GM10847 (cell line): ENCODE results near the gene PPFIA1.

ENCODE experiments used
- POLR2A ChIP-seq: IDR thresholded peaks from 2 replicates; pipeline ENCODE4 v1.6.1; 2011; ENCODE audit not compliant: insufficient read length; ENCODE audit errors: extremely low read depth

PPFIA1 gene

GRCh38 chr11:70378506-70379134, 108.1 kb downstream of the PPFIA1 start:
- TF ChIP-seq POLR2A = no peak

GRCh38 chr11:70381350-70381749, 110.9 kb downstream of the PPFIA1 start:
- TF ChIP-seq POLR2A = no peak

GRCh38 chr11:70381872-70382861, 111.7 kb downstream of the PPFIA1 start:
- no peak for TF ChIP-seq POLR2A

DNA sequence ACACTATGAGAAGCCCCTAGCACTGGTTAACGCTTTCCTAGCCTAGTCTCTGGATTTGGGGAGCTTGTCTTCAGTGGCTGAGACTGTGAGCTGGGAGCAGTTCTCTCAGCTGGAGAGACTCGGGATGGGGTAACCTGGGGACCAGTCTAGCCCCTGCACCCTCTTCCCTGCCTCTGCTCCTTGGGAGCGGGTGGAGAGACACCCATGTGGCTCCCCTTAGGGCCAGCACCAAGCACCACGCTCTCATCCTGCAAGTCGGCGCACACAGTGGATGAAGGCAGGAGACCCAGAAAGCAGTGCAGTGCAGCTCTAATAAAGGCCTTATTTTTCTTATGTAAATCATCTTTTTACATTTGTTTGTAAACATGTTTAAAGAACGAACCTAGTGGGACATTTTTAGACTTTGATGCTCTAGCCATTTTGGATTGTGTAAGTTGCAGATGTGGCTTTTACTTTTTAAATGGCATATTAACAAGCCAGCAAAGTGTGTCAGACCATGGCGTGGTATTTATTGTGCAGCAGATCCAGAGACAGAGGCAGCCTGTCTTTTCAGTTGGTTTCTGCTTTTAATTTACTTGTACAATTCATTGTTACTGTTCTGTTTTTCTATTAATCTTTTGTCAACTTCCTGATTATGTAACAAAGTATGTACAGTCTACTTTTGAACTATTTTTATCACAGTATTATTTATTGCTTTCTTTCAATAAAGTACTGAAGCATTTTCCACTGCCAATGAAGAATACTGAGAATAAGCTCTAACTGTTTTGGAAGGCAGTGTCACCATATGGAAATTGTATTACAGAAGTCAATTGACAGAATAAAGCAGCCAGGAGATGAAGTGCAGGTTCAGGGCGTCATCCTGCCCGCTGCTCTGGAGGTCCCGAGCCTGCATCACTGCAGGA, 113.4 kb downstream of the PPFIA1 start:
- no peak for TF ChIP-seq POLR2A

GRCh38 chr11:70384566-70385152, 114.2 kb downstream of the PPFIA1 start:
- TF ChIP-seq POLR2A = no peak

GRCh38 chr11:70387564-70387963, 117.1 kb downstream of the PPFIA1 start:
- no peak for TF ChIP-seq POLR2A

DNA sequence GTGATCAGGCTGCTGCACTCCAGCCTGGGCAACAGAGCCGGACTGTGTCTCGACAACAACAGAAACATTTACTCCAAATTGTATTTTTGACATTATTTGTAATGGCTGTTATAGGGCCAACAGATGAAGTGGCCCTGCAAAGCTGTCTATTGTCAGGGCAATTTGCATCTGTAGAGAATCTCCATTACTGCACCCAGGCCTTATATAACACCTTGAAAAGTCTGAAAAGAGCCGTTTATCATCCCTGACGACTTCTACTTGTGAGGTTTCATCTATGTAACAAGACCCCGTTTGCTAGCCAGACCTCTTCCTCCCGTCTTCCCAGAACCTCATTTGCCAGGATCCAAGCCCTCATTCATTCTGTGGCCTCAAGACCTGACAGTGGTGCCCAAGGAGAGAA, 118.7 kb downstream of the PPFIA1 start:
- TF ChIP-seq POLR2A = no peak

DNA sequence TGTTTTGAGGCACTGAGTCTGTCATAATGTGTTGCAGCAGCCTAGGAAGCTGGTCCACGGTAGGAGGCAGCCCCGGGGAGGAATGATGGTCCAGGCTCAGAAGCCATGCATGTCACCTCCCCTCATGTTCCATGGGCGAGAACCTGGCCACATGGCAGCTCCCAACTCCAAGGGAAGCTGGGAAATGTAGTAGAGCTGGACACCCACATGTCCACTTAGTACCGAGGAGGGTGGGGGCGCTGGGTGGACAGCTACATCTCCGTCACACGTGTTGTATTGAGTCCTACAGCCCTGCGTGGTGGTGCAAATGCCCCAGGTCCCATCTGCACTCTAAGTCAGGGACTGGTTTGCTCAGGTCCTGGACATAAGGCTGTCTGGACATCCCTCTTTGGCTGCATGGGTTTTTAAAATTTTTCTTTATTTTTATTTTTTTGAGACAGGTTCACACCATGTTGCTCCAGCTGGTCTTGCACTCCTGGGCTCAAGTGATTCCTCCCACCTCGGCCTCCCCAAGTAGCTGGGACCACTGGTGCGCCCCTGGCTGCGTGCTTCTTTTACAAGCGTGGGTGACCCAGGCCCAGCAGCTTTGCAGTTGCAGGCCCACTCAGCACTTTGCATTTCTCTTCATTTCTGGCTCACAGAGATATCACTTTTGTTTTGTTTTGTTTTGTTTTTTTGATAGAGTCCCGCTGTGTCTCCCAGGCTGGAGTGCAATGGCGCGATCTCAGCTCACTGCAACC, 123.9 kb downstream of the PPFIA1 start:
- no peak for TF ChIP-seq POLR2A

- no peak for TF ChIP-seq POLR2A
Observed at GRCh38 chr11:70397336-70397982, 127.0 kb downstream of the PPFIA1 start.

DNA sequence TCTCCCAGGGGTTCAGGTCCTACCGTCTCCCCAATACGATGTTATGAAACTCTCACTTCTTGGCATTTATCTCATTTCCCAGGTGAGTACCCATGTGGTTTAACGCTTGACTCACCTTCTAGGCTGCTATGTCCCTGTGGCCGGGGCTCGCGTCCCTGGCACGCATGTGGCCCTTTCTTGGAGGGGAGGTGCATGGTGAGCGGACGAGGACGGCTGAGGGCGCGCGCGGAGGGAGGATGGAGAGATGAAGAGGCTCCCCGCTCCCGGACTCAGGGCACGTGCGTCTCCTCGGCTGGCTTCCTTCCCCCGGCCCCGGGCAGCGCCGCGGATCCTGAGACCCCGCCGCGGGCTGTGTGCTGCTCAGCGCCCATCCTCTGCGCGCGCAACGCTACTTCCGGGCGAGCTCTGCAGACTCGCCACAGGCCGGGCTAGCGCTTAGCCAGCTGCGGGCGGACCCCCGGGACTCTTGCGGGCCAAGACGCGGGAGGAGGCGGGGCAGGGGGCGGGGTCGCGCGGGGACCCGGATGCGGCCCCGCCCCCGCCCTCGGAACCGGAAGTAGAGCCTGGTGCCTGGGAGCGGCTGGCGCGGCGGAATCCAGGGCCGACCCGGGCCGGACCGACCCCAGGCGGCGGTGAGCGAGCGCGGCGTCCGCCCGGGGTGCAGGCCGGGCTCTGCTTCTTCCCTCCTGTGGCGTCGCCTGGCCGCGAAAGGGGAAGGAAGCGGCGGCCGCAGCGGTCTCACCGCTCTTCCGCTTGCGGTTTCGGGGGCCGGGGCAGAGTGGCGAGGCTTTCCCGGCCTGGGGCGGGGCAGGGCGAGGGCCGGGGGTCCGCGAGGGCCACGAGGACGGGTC, 127.7 kb downstream of the PPFIA1 start, which contains the start of gene CTTN:
Gene CTTN (plus strand): TSS at position 547 of the 851 bp plus-strand sequence. CDS start 8,769 bp downstream, outside the sequence.
- TF ChIP-seq POLR2A = no peak

DNA sequence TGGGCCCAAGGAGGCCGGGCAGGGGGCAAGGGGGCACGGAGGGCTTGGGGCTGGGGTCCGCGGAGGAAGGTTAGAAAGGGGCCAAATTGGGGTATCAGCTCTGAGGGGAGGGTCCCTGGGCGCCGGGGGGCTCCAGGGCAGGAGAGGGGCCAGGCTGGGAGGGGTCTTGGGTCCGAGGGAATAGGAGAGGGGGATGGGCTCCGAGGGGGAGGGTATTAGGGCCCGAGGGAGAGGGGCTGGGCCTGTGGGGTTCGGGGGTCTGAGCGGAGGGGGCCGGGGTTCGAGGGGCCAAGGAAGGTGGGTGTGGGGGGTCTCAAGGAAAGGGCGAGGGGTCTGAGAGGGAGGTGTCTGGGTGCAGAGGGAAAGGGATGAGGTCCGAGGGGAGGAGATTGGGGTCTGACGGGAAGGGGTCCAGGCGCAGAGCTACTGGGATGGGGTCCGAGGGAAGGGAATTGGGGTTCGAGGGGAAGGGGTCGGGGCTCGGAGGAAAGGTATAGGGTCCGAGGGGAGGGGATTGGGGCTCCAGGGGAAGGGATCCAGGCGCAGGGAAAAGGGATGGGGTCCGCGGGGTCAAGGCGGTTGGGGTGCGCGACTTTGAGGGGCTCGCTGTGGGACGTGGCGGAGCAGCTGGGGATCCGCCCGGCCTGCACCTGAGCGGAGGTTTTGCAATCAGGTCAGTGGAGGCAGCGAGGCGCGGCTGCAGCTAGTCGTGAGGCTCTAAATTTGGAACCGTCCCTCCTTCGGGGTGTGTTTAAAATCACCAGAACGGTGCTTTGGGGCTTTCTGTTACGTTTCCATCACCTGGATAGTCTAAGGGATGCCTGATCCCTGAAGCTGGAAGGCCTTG, 128.6 kb downstream of the PPFIA1 start:
- TF ChIP-seq POLR2A = no peak

- TF ChIP-seq POLR2A = no peak
Observed at GRCh38 chr11:70399681-70400112, 129.2 kb downstream of the PPFIA1 start.
